Measurements from ENCODE around the gene TBC1D1. TPM values are rescaled to one million over a fixed set of nuclear protein-coding genes. Genes with fewer than 3 reads are reported as not detected.
A peak's percentile ranks its signal among the peaks of the same experiment; 100 is the strongest.

The TBC1D1 gene, protein sequence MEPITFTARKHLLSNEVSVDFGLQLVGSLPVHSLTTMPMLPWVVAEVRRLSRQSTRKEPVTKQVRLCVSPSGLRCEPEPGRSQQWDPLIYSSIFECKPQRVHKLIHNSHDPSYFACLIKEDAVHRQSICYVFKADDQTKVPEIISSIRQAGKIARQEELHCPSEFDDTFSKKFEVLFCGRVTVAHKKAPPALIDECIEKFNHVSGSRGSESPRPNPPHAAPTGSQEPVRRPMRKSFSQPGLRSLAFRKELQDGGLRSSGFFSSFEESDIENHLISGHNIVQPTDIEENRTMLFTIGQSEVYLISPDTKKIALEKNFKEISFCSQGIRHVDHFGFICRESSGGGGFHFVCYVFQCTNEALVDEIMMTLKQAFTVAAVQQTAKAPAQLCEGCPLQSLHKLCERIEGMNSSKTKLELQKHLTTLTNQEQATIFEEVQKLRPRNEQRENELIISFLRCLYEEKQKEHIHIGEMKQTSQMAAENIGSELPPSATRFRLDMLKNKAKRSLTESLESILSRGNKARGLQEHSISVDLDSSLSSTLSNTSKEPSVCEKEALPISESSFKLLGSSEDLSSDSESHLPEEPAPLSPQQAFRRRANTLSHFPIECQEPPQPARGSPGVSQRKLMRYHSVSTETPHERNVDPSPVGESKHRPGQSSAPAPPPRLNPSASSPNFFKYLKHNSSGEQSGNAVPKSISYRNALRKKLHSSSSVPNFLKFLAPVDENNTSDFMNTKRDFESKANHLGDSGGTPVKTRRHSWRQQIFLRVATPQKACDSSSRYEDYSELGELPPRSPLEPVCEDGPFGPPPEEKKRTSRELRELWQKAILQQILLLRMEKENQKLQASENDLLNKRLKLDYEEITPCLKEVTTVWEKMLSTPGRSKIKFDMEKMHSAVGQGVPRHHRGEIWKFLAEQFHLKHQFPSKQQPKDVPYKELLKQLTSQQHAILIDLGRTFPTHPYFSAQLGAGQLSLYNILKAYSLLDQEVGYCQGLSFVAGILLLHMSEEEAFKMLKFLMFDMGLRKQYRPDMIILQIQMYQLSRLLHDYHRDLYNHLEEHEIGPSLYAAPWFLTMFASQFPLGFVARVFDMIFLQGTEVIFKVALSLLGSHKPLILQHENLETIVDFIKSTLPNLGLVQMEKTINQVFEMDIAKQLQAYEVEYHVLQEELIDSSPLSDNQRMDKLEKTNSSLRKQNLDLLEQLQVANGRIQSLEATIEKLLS (N-terminal part only)
- 131 and 159 TPM in 2 replicates for total RNA-seq

DNA sequence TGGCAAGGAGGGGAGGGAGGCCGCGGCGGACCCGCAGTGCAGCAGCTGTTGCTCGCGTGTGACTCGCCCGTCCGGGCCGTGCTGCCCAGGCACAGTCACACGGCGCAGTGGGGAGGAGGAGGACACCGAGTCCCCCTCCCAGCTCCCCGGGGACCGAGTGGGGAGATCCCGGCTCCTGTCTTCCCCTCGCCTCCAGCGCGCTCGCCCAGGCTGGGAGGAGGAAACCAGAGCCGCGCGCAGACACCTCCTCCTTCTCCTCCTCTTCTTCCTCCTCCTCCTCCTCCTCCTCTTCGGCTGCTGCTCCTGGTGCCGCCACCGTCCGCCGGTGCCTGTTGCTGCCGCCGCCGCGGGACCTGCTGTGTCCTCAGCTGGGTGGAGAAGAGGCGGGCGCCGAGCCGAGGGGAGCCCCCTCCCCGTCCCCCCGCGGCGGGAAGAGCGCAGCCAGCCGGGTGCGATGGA, at the start of gene TBC1D1:
Gene TBC1D1, plus strand, starts transcription at position 284 of the 459 bp plus-strand sequence. CDS start 11,012 bp downstream, outside the sequence.
- DNase-seq: peak; percentile 14

GRCh38 chr4:37844204-37844603, 46.7 kb upstream of the TBC1D1 start:
- DNase-seq: no peak

GRCh38 chr4:37845201-37845600, 45.7 kb upstream of the TBC1D1 start:
- no peak for DNase-seq

DNA sequence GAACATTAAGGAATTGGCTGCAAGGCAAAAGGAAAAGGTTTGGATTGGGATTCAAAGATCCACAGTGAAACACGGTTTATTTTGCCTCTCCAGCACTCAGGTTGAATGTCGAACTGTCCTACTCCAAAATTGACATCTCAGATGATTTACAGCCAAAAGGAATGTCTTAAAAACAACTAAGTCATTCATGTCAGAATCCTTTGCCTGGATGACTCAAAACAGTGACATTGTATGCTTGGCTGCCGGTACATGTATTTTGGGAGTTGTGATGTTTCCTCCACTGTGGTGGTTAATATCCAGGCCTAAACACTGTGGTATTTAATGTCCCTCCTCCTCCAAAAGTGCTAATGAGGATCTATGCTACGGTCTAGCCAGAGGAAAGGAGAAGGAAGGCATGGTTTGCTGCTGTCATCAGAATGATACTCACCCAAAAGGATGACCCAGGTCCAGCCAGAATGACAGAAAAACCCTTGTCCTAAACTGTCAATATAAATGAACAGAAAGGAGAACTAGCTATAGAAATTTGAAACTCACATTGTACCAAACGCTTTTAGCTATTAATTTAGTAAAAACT, 43.5 kb upstream of the TBC1D1 start:
- DNase-seq: no peak

DNA sequence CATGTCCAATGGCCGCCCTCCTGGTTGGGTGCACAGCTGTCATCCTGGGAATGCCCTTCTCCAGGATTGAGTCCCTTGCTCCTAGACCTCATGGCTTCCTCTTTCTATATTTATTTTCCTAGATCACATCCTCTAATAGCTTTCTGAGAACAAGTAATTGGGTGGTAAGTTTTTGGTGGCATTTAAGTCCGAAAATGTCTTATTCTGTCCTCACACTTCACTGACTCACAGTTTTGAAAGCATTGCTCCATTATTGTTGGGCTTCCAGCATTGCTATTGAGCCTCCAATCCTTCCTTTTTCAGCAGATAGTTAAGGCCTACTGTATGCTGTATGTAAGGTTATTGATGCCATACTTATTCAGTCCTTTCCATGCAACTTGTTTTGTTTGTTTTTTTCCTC, 38.5 kb upstream of the TBC1D1 start:
- no peak for DNase-seq

GRCh38 chr4:37858112-37858511, 32.8 kb upstream of the TBC1D1 start:
- DNase-seq: no peak

DNA sequence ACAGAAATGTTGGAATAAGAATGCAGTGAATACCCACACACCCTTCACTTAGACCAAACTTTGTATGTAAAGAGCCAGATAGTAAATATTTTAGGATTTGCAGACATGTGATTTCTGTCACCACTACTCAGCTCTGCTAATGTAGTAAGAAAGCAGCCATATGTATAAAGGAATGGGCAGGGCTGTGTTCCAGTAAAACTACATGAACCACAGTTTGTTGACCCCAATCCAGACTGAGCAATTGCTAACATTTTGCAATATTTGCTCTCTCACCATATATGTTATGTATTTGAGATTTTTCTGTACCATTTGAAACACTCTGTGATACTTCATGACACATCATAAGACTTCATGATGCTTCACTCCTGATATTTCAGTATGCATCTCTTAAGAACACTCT, 32.0 kb upstream of the TBC1D1 start:
- no peak for DNase-seq

DNA sequence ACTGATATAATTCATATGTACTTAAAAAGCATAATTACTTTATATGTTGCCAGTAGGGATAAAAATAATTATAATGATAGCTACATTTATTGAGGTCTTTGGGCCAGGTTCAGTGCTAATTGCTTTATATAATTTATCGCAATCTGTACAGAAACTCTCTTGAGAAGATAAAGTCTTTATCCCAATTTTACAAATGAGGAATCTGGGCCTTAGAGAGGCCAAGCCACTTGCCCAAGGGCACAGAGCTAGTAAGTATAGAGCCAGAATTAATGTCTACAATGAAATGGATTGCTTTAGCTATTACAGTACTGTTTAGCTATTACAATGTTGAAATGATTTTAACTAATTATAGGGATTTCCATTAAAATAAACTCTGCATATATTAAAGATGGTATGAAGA, 30.6 kb upstream of the TBC1D1 start:
- no peak for DNase-seq

- DNase-seq: no peak
Observed at GRCh38 chr4:37862961-37863360, 27.9 kb upstream of the TBC1D1 start.

GRCh38 chr4:37864786-37865185, 26.1 kb upstream of the TBC1D1 start:
- no peak for DNase-seq

GRCh38 chr4:37865450-37865849, 25.4 kb upstream of the TBC1D1 start:
- DNase-seq: no peak

DNA sequence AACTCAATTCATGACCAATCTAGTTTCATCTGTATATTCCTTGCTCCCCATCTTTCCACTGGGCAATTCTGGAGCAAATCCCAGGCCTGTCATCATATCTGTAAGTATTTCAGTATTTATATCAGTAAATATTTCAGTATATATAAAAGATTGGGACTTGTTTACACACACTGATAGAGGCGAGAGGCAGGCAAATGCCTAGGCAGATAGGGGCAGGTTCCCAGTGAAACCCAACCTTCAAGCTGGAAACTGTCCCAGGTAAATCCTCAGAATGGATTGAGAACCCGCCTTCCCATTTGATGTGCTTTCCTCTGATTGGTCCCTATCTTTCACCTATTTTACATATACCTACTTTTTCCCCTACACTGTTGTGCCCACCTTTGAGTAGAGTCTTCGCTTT, 23.8 kb upstream of the TBC1D1 start:
- DNase-seq: no peak

DNA sequence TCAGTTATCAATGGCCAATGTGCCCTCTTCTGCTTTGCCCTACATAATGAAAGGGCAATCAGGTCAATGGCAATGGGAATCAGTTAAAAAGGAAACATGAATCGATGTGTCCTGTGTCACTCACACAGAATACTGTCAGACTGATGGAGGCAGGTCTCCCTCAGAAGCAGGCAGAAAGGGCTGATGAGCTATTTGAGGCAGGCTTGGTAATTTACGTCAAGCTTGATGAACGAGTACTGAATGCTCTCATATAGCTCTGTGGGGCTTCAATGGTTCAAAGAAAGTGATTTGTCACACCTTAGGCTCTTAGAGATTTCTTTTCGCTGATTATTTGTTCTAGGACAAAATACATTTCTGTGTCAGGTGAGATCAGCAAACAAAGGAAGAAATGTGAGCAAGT, 22.6 kb upstream of the TBC1D1 start:
- DNase-seq: no peak

DNA sequence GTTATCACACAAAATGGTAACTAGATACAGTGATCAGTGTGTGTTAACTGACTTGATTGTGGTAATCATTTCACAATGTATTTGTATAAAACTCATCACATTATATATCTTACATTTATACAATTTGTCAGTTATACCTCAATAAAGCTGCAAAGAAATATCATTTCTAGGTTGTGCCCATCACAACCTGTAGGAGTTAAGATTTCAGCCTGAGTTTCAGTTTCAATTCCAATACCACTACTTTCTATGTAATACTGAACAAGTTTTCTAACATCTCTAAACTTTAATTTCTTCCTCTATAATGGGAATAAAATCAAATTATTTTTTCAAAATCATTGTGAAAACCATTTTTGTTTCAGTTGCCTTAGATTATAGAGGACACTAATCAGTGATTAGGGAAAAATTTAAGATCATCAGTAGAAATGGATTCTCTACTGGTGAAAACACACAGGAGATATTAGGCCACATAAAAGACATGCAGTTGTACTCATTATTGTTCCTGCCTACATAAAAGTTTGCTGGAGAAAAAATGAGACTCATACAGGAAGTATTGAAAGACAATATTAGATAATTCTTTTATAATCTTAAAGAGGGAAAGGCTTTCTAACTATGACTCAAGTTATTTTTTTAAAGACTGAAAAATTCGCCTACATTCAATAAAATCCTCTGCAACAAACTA, 18.4 kb upstream of the TBC1D1 start:
- no peak for DNase-seq

GRCh38 chr4:37873386-37873785, 17.5 kb upstream of the TBC1D1 start:
- DNase-seq: peak; percentile 33

- DNase-seq: no peak
Observed at GRCh38 chr4:37876156-37876555, 14.7 kb upstream of the TBC1D1 start.

DNA sequence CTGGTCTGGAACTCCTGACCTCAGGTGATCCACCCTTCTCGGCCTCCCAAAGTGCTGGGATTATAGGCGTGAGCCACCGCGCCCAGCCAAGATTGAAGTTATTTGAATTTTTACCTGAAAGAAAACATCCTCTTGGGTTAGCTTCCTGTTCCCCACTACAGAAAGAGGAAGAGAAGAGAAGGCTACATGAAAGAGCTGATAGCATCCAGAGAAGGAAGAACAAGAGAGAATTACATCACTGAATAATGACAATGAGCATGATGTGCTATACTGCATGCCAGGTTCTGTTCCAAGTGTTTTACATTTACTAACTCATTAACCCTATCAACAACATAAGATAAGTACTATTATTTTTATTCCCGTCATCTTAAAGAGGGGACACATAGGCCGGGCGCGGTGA, 11.5 kb upstream of the TBC1D1 start:
- DNase-seq: no peak

DNA sequence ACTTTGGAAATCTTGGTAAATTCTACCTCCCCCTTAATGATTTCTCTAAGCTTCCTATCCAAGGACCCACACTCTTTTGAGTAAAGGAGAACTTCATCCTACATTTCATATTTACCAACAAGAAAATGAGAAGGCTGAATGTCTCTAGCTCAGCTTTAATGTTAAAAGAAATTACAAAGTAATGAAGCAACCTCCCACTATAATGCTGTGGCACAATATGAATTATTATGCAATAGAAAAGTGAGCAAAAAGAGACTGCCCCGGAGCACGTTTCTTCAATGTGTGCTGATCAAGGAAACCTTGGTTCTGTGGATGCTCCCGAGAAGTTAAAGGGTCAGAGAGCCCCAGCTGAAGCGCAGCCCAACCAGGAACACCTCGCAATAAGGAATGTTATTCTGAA, 9.1 kb upstream of the TBC1D1 start:
- DNase-seq: no peak

DNA sequence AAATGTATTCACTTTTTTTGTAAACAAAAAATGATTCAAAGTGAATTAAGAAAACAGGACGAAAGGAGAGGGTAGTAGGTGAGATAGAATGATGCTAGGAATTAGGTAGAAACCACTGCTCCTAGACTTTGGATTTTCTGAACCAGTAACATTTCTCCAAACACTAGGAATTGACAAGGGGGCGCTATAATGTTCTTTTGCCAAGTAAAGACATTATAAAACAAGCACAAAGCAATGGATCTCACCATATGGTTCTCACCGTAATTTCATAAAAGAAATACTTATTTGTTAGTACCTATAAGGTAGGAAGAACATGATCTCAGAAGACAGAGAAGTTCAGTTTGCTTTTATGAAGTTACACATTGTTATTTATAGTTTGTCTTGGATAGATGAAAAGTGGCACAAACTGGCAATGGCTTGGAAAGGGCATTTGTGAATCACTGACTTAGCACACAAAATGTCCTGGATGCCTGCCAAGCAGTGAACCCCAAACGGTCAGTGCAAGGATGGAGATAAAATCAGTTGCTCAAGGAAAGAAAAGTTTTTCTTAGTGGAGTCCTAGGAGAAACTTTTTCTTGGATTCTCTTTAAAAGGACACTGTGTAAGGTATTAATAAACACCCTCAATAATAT, 8.1 kb upstream of the TBC1D1 start:
- DNase-seq: peak; percentile 7

DNA sequence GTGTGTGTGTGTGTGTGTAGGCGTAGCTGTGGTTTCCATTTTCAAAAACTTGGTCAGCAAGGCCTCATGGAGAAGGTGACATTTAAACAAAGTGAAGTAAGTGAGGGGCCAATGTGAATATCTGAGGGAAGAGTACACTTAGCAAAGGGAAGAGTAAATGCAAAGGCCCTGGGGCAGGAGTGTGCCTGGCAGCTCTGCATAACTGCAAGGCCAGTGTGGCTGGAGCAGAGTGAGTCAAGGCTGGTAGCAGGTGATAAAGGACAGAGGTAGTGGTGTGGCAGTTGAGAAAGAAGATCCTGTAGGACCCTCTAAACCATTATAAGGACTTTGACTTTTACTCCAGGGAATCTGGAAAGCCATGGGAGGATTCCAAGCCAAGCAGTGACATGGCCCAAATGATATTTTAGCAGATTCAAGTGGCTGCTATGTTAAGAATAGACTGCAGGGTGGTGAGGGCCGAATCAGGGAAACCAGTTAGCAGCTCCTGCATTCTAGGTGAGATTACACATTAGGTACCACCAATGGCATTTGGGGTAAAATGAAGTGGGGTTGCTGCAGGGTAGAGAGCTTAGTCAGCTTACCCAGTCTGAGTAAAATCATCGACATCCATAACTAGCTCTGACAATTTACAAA, 5.9 kb upstream of the TBC1D1 start:
- DNase-seq: no peak

DNA sequence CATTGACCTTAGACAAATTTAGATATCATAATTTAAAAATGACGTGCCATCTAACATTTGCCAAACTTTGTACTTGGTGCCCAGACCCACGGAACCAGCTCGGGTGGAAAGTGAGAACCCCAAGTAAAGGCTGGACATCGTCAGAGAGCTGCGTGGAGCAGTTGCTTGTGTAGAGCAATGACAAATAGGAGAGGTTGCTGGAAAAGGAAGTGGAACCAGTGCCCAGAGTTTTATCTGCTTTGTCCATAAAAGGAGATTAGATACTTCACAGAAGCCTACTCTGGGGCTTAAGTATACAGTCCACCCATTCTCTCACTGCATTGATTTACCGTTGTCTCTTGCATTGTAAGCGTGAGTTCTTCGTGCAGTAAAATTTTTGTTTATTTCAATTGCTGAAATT, 5.4 kb upstream of the TBC1D1 start:
- DNase-seq: no peak
